Activated T-helper 1 cell treated with anti-CD3 and anti-CD28 coated beads, Interleukin-12 subunit alpha, Interleukin-12 subunit beta, Interleukin-2, Interleukin-4 antibody, amounts not matched to agents 30 ng/mL and 10 ng/mL and 1 ng/mL, durations not matched to agents 14 hours and 24 hours and 36 hours (primary cell): ENCODE measurements around the gene HCN4. TPM values are rescaled to one million over a fixed set of nuclear protein-coding genes. Genes with fewer than 3 reads are reported as not detected.
"Not testable (repeated sequence)": the region's sequence is repeated elsewhere in the genome, so short reads cannot be mapped to it uniquely, and the experiment has no call there.

Experiments
- DNase-seq: peaks from one replicate; pipeline ENCODE4 v3.0.0; 2021; ENCODE audit warnings: low spot score
- H3K27ac Mint-ChIP-seq: one replicate; pipeline ENCODE4 v1.8.0; 2021; ENCODE audit warnings: mild to moderate bottlenecking, mixed read lengths
- H3K27me3 Mint-ChIP-seq: one replicate; pipeline ENCODE4 v1.8.0; 2022; ENCODE audit warnings: mild to moderate bottlenecking, moderate library complexity, mixed read lengths; ENCODE audit not compliant: insufficient read depth
- H3K36me3 Mint-ChIP-seq: one replicate; pipeline ENCODE4 v1.8.0; 2021; ENCODE audit warnings: low read depth, mixed read lengths
- H3K4me1 Mint-ChIP-seq: one replicate; pipeline ENCODE4 v1.8.0; 2021; ENCODE audit warnings: low read depth, mixed read lengths
- H3K4me3 Mint-ChIP-seq: one replicate; pipeline ENCODE4 v1.8.0; 2021; ENCODE audit warnings: mild to moderate bottlenecking, moderate library complexity, mixed read lengths
- H3K9me3 Mint-ChIP-seq: one replicate; pipeline ENCODE4 v1.8.0; 2021; ENCODE audit warnings: mixed read lengths
- intact Hi-C: fragments of 100-400 bp; cut with micrococcal nuclease; formaldehyde crosslinking; loops from one replicate; pipeline ENCODE4 v1.15.1; 2024
- total RNA-seq: library from RNA; stranded (reverse); gene quantifications from 2 replicates; pipeline ENCODE4 v1.2.3, GENCODE V29; 2022

HCN4 gene
- total RNA-seq, 1 donor from 2014 or later, result not detected

DNA sequence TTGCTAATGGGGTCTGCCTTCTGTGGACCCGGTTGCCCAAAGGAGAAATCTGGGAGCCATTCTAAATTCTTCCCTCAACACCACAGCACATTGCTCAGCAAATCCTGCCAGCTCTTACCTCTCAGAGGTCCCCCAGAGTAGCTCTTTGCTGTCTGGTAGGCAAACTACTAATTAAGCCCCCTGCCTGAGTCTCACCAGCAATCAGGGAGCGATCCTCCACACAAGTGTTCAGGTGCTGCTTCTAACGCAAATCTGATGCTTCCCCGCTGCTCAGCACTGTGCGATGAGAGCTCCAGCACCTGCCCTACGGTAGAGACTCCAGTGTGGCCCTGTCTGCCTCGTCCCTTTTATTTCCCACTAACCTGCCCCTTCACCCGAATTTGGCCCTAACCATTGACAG, 60.5 kb downstream of the HCN4 start:
- intact Hi-C loops, result loop anchor here (5.0 kb wide), 1 partner anchor 329 kb away; no protein-coding TSS in a partner anchor
- Mint-ChIP-seq H3K27ac (no peak overlapping the region), H3K4me3 (no peak overlapping the region), H3K4me1 (peaks cover 5% of the 10 kb centered on the region), H3K36me3 (no peaks in the 10 kb centered on the region), H3K9me3 (no peaks in the 10 kb centered on the region), H3K27me3 (peaks cover 3% of the 10 kb centered on the region)
- no peak for DNase-seq

DNA sequence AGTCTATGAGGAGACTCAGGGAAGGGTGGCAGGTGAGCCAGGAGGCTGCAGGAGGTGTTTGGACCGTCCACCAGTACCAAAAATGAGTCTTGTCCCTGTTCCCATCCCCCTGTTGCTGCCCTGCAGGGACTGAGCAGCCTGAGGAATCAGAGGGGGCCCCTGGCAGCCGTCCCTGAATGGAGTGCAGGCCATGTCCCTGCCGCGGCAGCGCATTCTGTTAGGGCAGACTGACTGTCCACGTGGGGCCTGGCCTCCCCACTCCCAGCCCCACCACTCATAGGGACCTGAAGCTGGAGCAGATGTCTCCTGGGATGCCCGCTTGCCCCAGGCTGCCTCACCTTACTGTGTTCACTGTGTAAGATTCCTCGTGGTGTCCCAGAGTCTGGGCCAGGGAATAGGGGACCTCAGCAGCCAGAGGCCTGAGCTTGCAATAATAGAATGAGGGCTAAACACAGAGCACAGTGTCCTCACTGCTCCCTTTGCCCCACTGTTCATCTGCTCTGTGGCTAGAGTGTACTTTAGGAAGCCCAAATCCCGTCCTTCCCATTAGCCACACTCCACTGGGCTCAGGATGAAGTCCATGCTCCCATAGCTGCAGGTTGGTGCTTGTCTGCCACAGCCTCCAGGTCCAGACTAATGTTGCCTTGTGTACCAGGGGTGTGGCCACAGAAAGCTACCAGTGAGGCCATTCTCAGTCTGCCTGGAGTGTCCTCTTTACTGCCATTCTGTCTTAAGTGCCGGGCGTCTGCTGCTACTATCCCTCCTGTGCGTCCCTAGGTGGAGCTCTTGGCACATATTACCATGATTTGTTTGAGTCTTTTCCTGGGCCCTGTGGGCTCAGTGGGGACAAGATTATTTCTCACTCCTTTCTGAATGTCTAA, 63.2 kb downstream of the HCN4 start:
- DNase-seq, result no peak
- H3K4me1 Mint-ChIP-seq, result peaks cover 14% of the 10 kb centered on the region
- no peaks in the 10 kb centered on the region for H3K9me3 Mint-ChIP-seq
- no peak overlapping the region for H3K27ac Mint-ChIP-seq
- H3K4me3 Mint-ChIP-seq, result no peak overlapping the region
- H3K36me3 Mint-ChIP-seq, result no peaks in the 10 kb centered on the region
- intact Hi-C loops, result loop anchor here (2.0 to 5.0 kb wide), 2 partner anchors 332 to 395 kb away; no protein-coding TSS in a partner anchor
- peaks cover 3% of the 10 kb centered on the region for H3K27me3 Mint-ChIP-seq

DNA sequence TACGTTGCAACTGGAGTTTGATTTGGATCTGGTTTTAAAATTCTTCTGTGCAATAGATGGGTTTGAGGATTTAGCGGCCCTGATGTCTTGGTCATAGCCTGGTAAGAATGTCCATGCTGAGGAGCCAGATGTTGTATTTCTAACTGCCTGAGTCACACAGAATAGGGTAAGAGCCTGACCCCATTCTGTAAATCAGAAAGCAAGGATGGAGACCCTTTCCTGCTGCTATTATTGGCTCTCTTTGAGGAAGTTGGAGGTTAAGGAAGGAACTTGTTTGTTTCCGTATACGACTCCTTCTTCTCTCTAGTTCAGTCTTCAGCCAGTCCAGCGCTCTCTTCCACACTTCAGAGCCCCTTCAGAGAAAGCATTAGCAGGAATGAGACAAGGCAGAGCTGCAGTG, 65.1 kb downstream of the HCN4 start:
- Mint-ChIP-seq H3K27me3 (no peaks in the 10 kb centered on the region), H3K27ac (no peak overlapping the region), H3K36me3 (no peaks in the 10 kb centered on the region), H3K4me3 (no peak overlapping the region), H3K9me3 (no peaks in the 10 kb centered on the region), H3K4me1 (peaks cover 14% of the 10 kb centered on the region)
- DNase-seq, result no peak
- intact Hi-C loops, result no loop called here

GRCh38 chr15:73300286-73300685, 68.5 kb downstream of the HCN4 start:
- H3K4me3 Mint-ChIP-seq, DNase-seq, H3K36me3 Mint-ChIP-seq, H3K27ac Mint-ChIP-seq, H3K9me3 Mint-ChIP-seq, intact Hi-C loops, H3K27me3 Mint-ChIP-seq: not testable (repeated sequence)
- H3K4me1 Mint-ChIP-seq, result peaks cover 14% of the 10 kb centered on the region

DNA sequence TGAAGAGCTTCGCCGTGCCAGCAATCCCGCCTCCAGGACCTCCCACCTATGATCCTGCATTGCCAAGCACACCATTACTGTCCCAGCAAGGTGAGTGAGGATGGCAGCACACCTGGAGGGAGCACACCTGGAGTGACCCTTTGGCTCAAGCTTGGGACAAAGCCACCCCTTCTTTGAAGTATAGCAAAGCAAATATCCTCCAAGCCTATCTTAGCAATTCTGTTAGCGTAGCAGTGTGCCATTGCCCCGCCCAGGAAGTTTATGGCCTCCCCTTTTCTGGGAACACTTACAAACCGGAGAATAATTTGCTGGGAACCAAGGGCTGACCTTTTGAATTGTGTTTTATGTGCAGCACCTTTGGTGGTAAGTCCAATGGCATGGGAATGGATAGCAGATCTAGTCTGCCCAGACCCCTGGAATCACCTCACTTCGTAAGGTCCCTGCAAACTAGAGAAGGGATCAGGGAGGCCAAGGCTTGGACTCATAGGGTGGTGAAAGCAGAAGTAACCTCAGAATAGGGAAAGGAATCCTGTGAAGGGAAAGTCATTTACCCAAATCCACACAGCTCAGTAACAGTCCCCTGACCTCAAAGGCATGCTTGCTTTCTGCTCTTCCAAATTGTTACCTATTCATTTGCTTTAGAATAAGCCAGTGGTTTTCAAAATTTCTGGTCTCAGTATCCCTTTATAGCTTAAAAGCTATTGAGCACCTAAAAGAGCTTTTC, 70.1 kb downstream of the HCN4 start:
- DNase-seq, result no peak
- no peaks in the 10 kb centered on the region for H3K27me3 Mint-ChIP-seq
- peaks cover 13% of the 10 kb centered on the region for H3K4me1 Mint-ChIP-seq
- no peaks in the 10 kb centered on the region for H3K9me3 Mint-ChIP-seq
- no peak overlapping the region for H3K27ac Mint-ChIP-seq
- H3K4me3 Mint-ChIP-seq, result no peak overlapping the region
- intact Hi-C loops, result no loop called here
- H3K36me3 Mint-ChIP-seq, result no peaks in the 10 kb centered on the region

DNA sequence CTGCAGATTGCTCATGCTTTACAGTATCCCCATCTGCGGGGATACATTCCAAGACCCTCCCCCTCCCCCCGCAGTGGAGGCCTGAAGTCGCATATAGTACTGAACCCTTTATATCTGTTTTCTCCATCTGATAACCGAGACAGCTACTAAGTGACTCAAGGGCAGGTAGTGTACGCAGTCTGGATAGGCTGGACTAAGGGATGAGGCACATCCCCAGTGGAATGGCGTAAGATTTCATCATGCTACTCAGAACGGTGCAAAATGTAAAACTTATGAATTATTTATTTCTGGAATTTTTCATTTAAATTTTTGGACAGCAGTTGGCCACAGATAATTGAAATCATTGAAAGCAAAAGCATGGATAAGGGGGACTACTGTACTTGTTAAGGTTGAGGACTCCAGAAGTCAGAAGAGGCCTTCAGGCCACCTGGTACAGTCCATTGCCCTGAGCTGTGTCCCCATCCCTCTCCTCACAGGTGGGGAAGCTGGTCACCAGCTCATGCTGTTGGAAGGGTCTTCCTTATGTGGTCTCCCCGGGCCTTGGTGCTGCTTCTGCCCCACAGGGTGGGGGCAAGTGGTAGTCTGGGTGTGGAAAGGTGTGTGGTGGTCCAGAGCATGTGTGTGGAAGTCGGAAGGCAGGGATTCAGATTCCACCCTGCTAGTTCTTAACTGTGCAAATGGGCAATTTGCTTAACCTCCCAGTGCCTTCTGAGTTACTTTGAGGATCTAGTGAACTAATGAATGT, 72.0 kb downstream of the HCN4 start:
- no peak overlapping the region for H3K4me3 Mint-ChIP-seq
- H3K27me3 Mint-ChIP-seq, result no peaks in the 10 kb centered on the region
- no peaks in the 10 kb centered on the region for H3K36me3 Mint-ChIP-seq
- H3K4me1 Mint-ChIP-seq, result no peaks in the 10 kb centered on the region
- DNase-seq, result no peak
- intact Hi-C loops, result no loop called here
- peak overlapping the region; percentile 40 for H3K27ac Mint-ChIP-seq
- no peaks in the 10 kb centered on the region for H3K9me3 Mint-ChIP-seq

DNA sequence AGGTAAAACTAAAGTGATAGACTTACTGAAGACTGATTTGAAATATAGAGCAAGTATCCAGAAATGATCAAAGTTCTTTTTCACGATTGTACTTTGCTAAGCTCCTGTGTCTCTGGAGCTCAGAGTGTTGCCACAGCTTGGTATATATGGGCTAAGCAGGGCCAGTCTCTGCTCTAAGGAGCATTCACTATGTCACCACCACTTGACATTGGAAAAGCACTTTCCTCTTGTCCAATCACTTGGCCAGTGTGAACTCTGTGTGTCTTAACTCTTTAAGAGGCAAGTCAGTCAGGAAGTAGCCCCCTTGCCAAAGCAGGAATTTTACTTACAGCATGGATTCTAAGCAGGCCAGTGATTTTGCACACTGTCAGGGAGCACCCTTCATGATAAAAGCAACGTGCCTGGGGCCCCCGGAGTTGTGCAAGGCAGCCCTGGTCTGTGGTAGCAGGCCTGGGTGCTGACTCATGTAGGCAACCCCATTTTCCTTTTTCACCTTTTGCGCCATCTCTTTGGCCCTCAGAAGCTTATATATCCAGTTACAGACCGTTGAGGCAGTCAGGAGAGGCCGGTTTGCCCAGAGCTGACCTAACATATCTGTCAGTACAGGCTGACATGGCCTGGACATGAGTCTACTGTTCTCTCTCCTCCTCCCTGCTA, 73.0 kb downstream of the HCN4 start:
- Mint-ChIP-seq H3K4me1 (no peaks in the 10 kb centered on the region), H3K36me3 (no peaks in the 10 kb centered on the region), H3K27ac (no peak overlapping the region), H3K27me3 (no peaks in the 10 kb centered on the region), H3K9me3 (no peaks in the 10 kb centered on the region), H3K4me3 (no peak overlapping the region)
- intact Hi-C loops, result no loop called here
- no peak for DNase-seq

DNA sequence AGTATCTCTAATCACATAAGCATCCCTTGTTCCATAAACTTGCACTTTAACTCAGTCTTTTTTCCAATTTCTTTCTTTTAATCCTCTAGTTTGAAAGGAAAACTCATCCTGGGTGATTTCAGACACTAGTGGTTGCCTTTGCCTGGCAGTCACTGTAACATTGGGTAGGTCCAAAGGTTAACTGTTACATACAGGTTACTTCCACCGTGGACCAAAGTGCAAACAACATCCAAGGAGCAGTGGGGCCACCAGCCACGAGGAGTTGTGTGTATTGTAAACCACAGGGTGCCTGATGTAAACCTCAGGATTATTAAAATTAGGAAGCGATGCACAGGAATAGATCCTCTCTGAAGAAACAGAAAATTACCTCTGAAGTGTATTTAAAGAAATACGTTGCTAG, 75.0 kb downstream of the HCN4 start:
- no peaks in the 10 kb centered on the region for H3K27me3 Mint-ChIP-seq
- no peak overlapping the region for H3K27ac Mint-ChIP-seq
- H3K9me3 Mint-ChIP-seq, result no peaks in the 10 kb centered on the region
- H3K4me1 Mint-ChIP-seq, result no peaks in the 10 kb centered on the region
- no peaks in the 10 kb centered on the region for H3K36me3 Mint-ChIP-seq
- intact Hi-C loops, result no loop called here
- H3K4me3 Mint-ChIP-seq, result no peak overlapping the region
- DNase-seq, result no peak

DNA sequence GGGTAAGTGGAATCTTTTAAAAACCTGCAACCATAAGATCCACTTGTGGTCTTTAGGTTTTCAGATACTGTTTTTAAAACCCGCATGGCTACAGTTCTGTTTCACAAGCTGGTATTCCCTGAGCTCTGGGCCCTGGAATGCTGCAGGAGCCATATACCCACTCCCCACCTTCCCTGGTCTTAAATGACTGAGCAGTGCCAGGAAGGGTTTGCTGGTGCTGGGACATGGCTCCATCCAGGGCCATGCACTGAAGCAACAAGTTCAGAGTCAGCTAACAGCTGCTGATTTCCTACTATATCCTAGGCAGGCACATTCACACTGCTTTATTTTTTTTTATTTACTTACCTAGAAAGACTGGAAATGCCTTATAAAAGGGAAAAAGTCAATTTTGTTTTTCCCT, 77.3 kb downstream of the HCN4 start:
- no peaks in the 10 kb centered on the region for H3K27me3 Mint-ChIP-seq
- no peaks in the 10 kb centered on the region for H3K4me1 Mint-ChIP-seq
- no peaks in the 10 kb centered on the region for H3K36me3 Mint-ChIP-seq
- H3K27ac Mint-ChIP-seq, result no peak overlapping the region
- H3K4me3 Mint-ChIP-seq, result no peak overlapping the region
- DNase-seq, result no peak
- H3K9me3 Mint-ChIP-seq, result no peaks in the 10 kb centered on the region
- intact Hi-C loops, result no loop called here

DNA sequence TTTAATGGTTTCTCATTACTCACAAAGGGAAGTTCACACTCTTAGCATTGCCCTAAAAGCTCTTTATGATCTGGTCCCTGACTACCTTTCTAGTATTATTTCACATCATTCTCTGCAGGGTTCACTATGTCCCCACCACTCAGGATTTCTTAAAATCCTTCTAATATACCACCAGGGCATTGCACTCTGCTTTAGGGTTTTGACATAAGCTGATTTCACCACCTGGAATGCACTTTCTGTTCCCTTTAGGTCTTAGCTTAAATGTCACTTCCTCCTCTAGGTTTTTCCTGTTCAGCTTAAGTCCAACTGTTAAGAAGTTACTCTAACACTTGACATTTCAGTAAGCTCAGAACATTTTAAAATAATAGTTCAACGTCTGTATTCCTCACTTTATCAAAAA, 81.7 kb downstream of the HCN4 start:
- no peak overlapping the region for H3K4me3 Mint-ChIP-seq

DNA sequence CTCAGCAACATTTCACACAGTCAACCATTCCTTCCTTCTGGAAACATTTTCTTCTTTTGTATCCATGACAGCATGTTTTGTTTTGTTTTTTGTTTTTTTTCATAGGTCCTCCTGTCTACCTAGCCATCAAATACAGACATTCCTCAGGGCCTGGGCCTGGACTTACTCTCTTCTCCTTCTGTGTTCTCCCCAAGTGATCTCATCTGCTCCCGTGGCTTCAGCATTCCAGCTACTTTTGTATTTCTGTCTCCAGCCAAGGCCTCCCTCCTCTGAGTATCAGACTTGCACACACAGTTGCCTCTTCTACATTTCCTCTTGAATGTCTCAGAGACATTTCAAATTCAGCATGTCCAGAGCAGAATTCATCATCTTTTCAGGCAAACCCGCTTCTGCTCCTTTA, 82.4 kb downstream of the HCN4 start:
- intact Hi-C loops, result loop anchor here (10.0 kb wide), 1 partner anchor 418 kb away; no protein-coding TSS in a partner anchor
- H3K36me3 Mint-ChIP-seq, result no peaks in the 10 kb centered on the region

More for the DNA sequence above, 81.7 kb downstream of the HCN4 start:
- no peak for DNase-seq
- no peak overlapping the region for H3K27ac Mint-ChIP-seq
- peaks cover 4% of the 10 kb centered on the region for H3K4me1 Mint-ChIP-seq
- no peaks in the 10 kb centered on the region for H3K36me3 Mint-ChIP-seq
- H3K9me3 Mint-ChIP-seq, result no peaks in the 10 kb centered on the region
- intact Hi-C loops, result loop anchor here (10.0 kb wide), 1 partner anchor 418 kb away; no protein-coding TSS in a partner anchor
- peaks cover 3% of the 10 kb centered on the region for H3K27me3 Mint-ChIP-seq

GRCh38 chr15:73284090-73284716, 84.6 kb downstream of the HCN4 start:
- no peak overlapping the region for H3K4me3 Mint-ChIP-seq
- peaks cover 3% of the 10 kb centered on the region for H3K27me3 Mint-ChIP-seq
- H3K9me3 Mint-ChIP-seq, result no peaks in the 10 kb centered on the region
- intact Hi-C loops, result loop anchor here (1.0 to 10.0 kb wide), 2 partner anchors 352 to 421 kb away; no protein-coding TSS in a partner anchor
- H3K27ac Mint-ChIP-seq, result no peak overlapping the region
- H3K36me3 Mint-ChIP-seq, result no peaks in the 10 kb centered on the region
- peaks cover 4% of the 10 kb centered on the region for H3K4me1 Mint-ChIP-seq
- no peak for DNase-seq

More for the DNA sequence above, 82.4 kb downstream of the HCN4 start:
- Mint-ChIP-seq H3K27ac (no peak overlapping the region), H3K4me3 (no peak overlapping the region), H3K27me3 (peaks cover 3% of the 10 kb centered on the region), H3K4me1 (peaks cover 4% of the 10 kb centered on the region), H3K9me3 (no peaks in the 10 kb centered on the region)
- DNase-seq, result no peak
